ENCODE data around the gene ELP4. TPM values are rescaled to one million over a fixed set of nuclear protein-coding genes. Genes with fewer than 3 reads are reported as not detected.
"Not testable (repeated sequence)": the region's sequence is repeated elsewhere in the genome, so short reads cannot be mapped to it uniquely, and the experiment has no call there.

The ELP4 gene
- total RNA-seq, 1 donor from 2014 or later = 21.7 TPM

- no peak for TF ChIP-seq CTCF (conservative IDR thresholded peaks at IDR 0.05)
- H3K4me1 Mint-ChIP-seq (ENCODE audit: unreplicated experiment) = no peaks in the 10 kb centered on the region
- no peak overlapping the region for H3K4me3 Mint-ChIP-seq
- H3K27me3 Mint-ChIP-seq = no peaks in the 10 kb centered on the region
- H3K9me3 Mint-ChIP-seq = no peaks in the 10 kb centered on the region
- no peak overlapping the region for H3K27ac Mint-ChIP-seq
- no peaks in the 10 kb centered on the region for H3K36me3 Mint-ChIP-seq
- DNase-seq (ENCODE audit: extremely low spot score, unreplicated experiment) = no peak
Measured at GRCh38 chr11:31655483-31655882, 145.9 kb downstream of the ELP4 start.

- Mint-ChIP-seq H3K4me3 (no peak overlapping the region), H3K4me1 (ENCODE audit: unreplicated experiment) (no peaks in the 10 kb centered on the region), H3K27me3 (no peaks in the 10 kb centered on the region), H3K27ac (no peak overlapping the region), H3K9me3 (no peaks in the 10 kb centered on the region), H3K36me3 (no peaks in the 10 kb centered on the region)
- DNase-seq (ENCODE audit: extremely low spot score, unreplicated experiment) = no peak
- TF ChIP-seq CTCF (conservative IDR thresholded peaks at IDR 0.05) = no peak
Measured at GRCh38 chr11:31656051-31656450, 146.5 kb downstream of the ELP4 start.

GRCh38 chr11:31657091-31657490 is 147.5 kb downstream of the ELP4 start:
- no peak for TF ChIP-seq CTCF (conservative IDR thresholded peaks at IDR 0.05)
- Mint-ChIP-seq H3K27me3 (no peaks in the 10 kb centered on the region), H3K9me3 (no peaks in the 10 kb centered on the region), H3K36me3 (no peaks in the 10 kb centered on the region), H3K4me3 (no peak overlapping the region), H3K27ac (no peak overlapping the region), H3K4me1 (ENCODE audit: unreplicated experiment) (no peaks in the 10 kb centered on the region)
- no peak for DNase-seq (ENCODE audit: extremely low spot score, unreplicated experiment)

- no peak overlapping the region for H3K27ac Mint-ChIP-seq
- H3K36me3 Mint-ChIP-seq = no peaks in the 10 kb centered on the region
- no peak overlapping the region for H3K4me3 Mint-ChIP-seq
- no peaks in the 10 kb centered on the region for H3K4me1 Mint-ChIP-seq (ENCODE audit: unreplicated experiment)
- H3K27me3 Mint-ChIP-seq = no peaks in the 10 kb centered on the region
- DNase-seq (ENCODE audit: extremely low spot score, unreplicated experiment) = no peak
- H3K9me3 Mint-ChIP-seq = no peaks in the 10 kb centered on the region
- no peak for TF ChIP-seq CTCF (conservative IDR thresholded peaks at IDR 0.05)
Measured at GRCh38 chr11:31664129-31664528, 154.6 kb downstream of the ELP4 start.

- DNase-seq (ENCODE audit: extremely low spot score, unreplicated experiment) = no peak
- H3K27me3 Mint-ChIP-seq = no peaks in the 10 kb centered on the region
- no peak overlapping the region for H3K27ac Mint-ChIP-seq
- no peaks in the 10 kb centered on the region for H3K4me1 Mint-ChIP-seq (ENCODE audit: unreplicated experiment)
- H3K4me3 Mint-ChIP-seq = no peak overlapping the region
- TF ChIP-seq CTCF (conservative IDR thresholded peaks at IDR 0.05) = no peak
- H3K9me3 Mint-ChIP-seq = no peaks in the 10 kb centered on the region
- no peaks in the 10 kb centered on the region for H3K36me3 Mint-ChIP-seq
Measured at GRCh38 chr11:31664954-31665353, 155.4 kb downstream of the ELP4 start.

- TF ChIP-seq CTCF (conservative IDR thresholded peaks at IDR 0.05) = no peak
- no peak overlapping the region for H3K27ac Mint-ChIP-seq
- no peak overlapping the region for H3K4me3 Mint-ChIP-seq
- H3K9me3 Mint-ChIP-seq = no peaks in the 10 kb centered on the region
- H3K4me1 Mint-ChIP-seq (ENCODE audit: unreplicated experiment) = peaks cover 9% of the 10 kb centered on the region
- DNase-seq (ENCODE audit: extremely low spot score, unreplicated experiment) = no peak
- H3K27me3 Mint-ChIP-seq = no peaks in the 10 kb centered on the region
- peaks cover 8% of the 10 kb centered on the region for H3K36me3 Mint-ChIP-seq
Measured at GRCh38 chr11:31671681-31672080, 162.1 kb downstream of the ELP4 start.

GRCh38 chr11:31673108-31673507 is 163.5 kb downstream of the ELP4 start:
- not testable (repeated sequence) for H3K4me3 Mint-ChIP-seq; H3K27ac Mint-ChIP-seq; H3K27me3 Mint-ChIP-seq; DNase-seq (ENCODE audit: extremely low spot score, unreplicated experiment); H3K36me3 Mint-ChIP-seq; H3K4me1 Mint-ChIP-seq (ENCODE audit: unreplicated experiment); H3K9me3 Mint-ChIP-seq

Measured in type B pancreatic cell (in vitro differentiated cells).